ENCODE results near the gene TMEM271.

DNA sequence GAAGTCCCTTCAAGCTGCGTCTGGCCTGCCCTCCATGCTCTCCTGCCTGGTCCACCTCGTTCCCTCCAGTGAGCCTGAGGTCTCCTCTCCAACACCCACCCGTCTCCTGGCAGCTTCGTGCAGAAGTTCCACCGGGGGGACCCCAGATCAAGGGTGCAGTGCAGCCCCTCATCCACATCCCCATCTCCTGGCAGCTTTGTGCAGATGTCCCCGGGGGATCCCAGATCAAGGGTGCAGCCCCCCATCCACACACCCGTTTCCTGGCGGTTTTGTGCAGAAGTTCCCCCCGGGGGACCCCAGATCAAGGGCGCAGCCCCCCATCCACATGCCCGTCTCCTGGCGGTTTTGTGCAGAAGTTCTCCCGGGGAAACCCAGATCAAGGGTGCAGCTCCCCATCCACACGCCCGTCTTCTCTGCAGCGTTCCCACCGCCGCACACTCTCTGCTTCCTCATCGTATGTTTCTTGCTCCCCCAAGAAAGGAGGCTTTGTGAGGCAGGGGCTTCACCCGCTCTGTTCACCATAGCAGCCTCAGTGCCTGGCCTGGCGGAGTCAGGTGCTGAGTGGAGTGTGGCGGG is 41.4 kb downstream of the TMEM271 start:
- TF ChIP-seq FOXA1 (IDR thresholded peaks at IDR 0.05) = no peak
- no peak for TF ChIP-seq FOXM1 (IDR thresholded peaks at IDR 0.05; ENCODE audit: borderline replicate concordance)
- TF ChIP-seq SP1 (IDR thresholded peaks at IDR 0.05) = no peak
- TF ChIP-seq TARDBP (IDR thresholded peaks at IDR 0.05) = no peak
- no peak for TF ChIP-seq ARNT (IDR thresholded peaks at IDR 0.05)
- TF ChIP-seq, protein P1, sequence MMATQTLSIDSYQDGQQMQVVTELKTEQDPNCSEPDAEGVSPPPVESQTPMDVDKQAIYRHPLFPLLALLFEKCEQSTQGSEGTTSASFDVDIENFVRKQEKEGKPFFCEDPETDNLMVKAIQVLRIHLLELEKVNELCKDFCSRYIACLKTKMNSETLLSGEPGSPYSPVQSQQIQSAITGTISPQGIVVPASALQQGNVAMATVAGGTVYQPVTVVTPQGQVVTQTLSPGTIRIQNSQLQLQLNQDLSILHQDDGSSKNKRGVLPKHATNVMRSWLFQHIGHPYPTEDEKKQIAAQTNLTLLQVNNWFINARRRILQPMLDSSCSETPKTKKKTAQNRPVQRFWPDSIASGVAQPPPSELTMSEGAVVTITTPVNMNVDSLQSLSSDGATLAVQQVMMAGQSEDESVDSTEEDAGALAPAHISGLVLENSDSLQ (IDR thresholded peaks at IDR 0.05) = no peak
- no peak for TF ChIP-seq ZNF384 (IDR thresholded peaks at IDR 0.05)
- TF ChIP-seq L3MBTL2 (conservative IDR thresholded peaks at IDR 0.05) = no peak
